ACC112 (cell line): ENCODE results near the gene C2orf81.
"Not testable (repeated sequence)": the region's sequence is repeated elsewhere in the genome, so short reads cannot be mapped to it uniquely, and the experiment has no call there.

Experiments
- H2AFZ ChIP-seq: fragments of 200-600 bp; sonication (generic); one replicate; pipeline ENCODE4 v1.6.0; 2017; ENCODE audit warnings: antibody characterized with exemption, low read length; ENCODE audit not compliant: unreplicated experiment
- H3K27ac ChIP-seq: fragments of 200-600 bp; sonication (generic); 2 replicates; pipeline ENCODE4 v1.5.1; 2014; ENCODE audit warnings: low read depth, mild to moderate bottlenecking, antibody characterized with exemption, low read length, moderate library complexity
- H3K27me3 ChIP-seq: fragments of 200-600 bp; sonication (generic); 2 replicates; pipeline ENCODE4 v1.6.1; 2014; ENCODE audit warnings: mild to moderate bottlenecking, antibody characterized with exemption, low read length, moderate library complexity, mixed read lengths; ENCODE audit not compliant: insufficient read depth
- H3K36me3 ChIP-seq: fragments of 200-600 bp; sonication (generic); 2 replicates; pipeline ENCODE4 v1.6.1; 2016; ENCODE audit warnings: mild to moderate bottlenecking, antibody characterized with exemption, low read length, moderate library complexity, mixed read lengths; ENCODE audit not compliant: insufficient read depth
- H3K4me1 ChIP-seq: fragments of 200-600 bp; sonication (generic); one replicate; pipeline ENCODE4 v1.6.1; 2016; ENCODE audit warnings: low read length, mixed read lengths; ENCODE audit not compliant: insufficient read depth, unreplicated experiment, control insufficient read depth
- H3K4me3 ChIP-seq: fragments of 200-600 bp; sonication (generic); 2 replicates; pipeline ENCODE4 v1.5.1; 2014; ENCODE audit warnings: mild to moderate bottlenecking, low read depth, low read length
- H3K79me2 ChIP-seq: fragments of 200-600 bp; sonication (generic); one replicate; pipeline ENCODE4 v1.6.0; 2016; ENCODE audit warnings: low read length; ENCODE audit not compliant: control insufficient read depth, unreplicated experiment, insufficient read depth

The C2orf81 gene

DNA sequence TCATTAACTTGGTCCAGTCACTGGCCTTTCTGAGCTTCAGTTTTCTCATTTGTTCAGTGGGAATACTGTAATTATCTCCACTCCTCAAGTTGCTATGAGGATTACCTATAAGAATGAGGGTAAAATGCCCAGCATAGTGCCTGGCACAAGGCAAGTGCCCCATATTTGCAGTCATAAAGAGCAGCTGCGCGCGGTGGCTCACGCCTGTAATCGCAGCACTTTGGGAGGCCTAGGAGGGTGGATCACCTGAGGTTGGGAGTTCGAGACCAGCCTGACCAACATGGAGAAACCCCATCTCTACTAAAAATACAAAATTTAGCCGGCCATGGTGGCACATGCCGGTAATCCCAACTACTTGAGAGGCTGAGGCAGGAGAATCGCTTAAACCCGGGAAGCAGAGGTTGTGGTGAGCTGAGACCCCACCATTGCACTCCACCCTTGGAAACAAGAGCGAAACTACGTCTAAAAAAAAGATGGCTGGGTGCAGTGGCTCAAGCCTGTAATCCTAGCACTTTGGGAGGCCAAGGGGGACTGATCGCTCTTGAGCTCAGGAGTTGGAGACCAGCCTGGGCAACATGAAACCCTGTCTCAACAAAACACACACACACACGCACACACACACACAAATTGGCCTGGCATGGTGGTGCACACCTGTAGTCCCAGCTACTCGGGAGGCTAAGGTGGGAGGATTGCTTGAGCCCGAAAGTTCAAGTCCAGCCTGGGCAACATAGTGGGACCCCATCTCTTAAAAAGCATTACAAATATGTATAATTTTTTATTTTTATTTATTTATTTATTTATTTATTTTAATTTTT is 21.3 kb upstream of the C2orf81 start:
- H3K36me3 ChIP-seq, H3K27ac ChIP-seq, H3K4me3 ChIP-seq, H2AFZ ChIP-seq: not testable (repeated sequence)
- H3K4me1 ChIP-seq: peaks cover 34% of the 10 kb centered on the region
- peaks cover 17% of the 10 kb centered on the region for H3K27me3 ChIP-seq
- peaks cover 20% of the 10 kb centered on the region for H3K79me2 ChIP-seq

GRCh38 chr2:74441690-74442482 is 20.5 kb upstream of the C2orf81 start, which contains the start of gene RTKN:
Gene RTKN (minus strand): TSS chr2:74441937. CDS start chr2:74441816, 121 bp downstream.
- H3K27me3 ChIP-seq: peaks cover 17% of the 10 kb centered on the region
- H2AFZ ChIP-seq: peak within 1 kb of the TSS; percentile 87
- no peaks in the 10 kb centered on the region for H3K36me3 ChIP-seq
- H3K4me3 ChIP-seq: peak within 1 kb of the TSS; percentile 86
- peaks cover 20% of the 10 kb centered on the region for H3K79me2 ChIP-seq
- no peak within 1 kb of the TSS for H3K27ac ChIP-seq
- H3K4me1 ChIP-seq: peaks cover 42% of the 10 kb centered on the region

GRCh38 chr2:74441170-74441689 is 19.8 kb upstream of the C2orf81 start:
- Histone ChIP-seq H3K4me1 (peaks cover 44% of the 10 kb centered on the region), H3K79me2 (peaks cover 20% of the 10 kb centered on the region), H3K4me3 (no peak overlapping the region; the same call in 1 of the 2 replicates), H3K27me3 (peaks cover 17% of the 10 kb centered on the region), H3K27ac (no peak overlapping the region), H2AFZ (no peak overlapping the region), H3K36me3 (no peaks in the 10 kb centered on the region)

DNA sequence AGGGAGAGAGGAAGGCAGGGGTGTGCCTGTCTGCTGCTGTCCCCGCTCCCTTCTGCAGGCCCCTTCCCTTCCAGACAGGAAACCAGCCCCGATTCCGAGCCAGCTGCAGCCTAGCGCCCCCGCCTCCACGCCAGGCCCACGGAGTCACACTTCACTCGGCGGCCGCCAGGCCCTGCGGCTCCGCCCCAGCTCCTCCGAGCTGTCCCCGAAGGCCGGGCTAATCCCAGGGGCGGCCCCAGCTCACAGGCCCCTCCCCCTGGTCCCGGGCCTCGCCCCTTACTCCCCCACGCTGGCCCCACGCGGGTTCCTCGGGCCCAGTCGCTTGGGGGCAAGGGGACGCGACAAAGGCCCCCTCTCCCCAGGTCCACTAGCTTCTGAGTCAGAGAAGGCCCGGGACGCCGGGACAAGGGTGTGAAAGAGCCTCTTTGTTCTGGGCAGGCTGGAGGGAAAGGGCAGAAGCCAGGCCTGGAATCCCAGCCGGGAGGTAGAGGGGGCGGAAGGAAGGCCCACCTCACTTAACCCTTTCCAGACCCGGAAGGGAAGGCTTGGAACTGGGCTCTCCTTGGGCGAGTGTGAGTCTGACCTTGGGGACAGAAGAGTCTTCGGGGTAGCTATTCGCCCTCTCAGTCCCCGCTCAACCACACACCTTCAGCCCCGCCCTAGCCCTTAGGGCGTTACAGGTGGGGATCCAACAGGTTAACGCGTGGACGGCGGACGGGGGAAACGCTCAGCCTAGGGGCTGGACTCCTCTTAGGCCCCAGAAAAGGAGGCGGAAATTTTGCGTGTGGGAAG is 19.2 kb upstream of the C2orf81 start:
- H3K27me3 ChIP-seq: peaks cover 17% of the 10 kb centered on the region
- no peak overlapping the region for H3K27ac ChIP-seq
- peaks cover 20% of the 10 kb centered on the region for H3K79me2 ChIP-seq
- H3K36me3 ChIP-seq: no peaks in the 10 kb centered on the region
- H3K4me1 ChIP-seq: peaks cover 44% of the 10 kb centered on the region
- peak overlapping the region; percentile 86 for H3K4me3 ChIP-seq
- H2AFZ ChIP-seq: peak overlapping the region; percentile 87

GRCh38 chr2:74439803-74440377 is 18.5 kb upstream of the C2orf81 start:
- Histone ChIP-seq H3K27me3 (peaks cover 17% of the 10 kb centered on the region), H3K79me2 (peaks cover 20% of the 10 kb centered on the region), H3K27ac (no peak overlapping the region), H3K36me3 (no peaks in the 10 kb centered on the region), H3K4me3 (peak overlapping the region; percentile 86), H3K4me1 (peaks cover 44% of the 10 kb centered on the region), H2AFZ (peak overlapping the region; percentile 87)

GRCh38 chr2:74439373-74439772 is 18.0 kb upstream of the C2orf81 start:
- no peaks in the 10 kb centered on the region for H3K36me3 ChIP-seq
- H3K4me1 ChIP-seq: peaks cover 38% of the 10 kb centered on the region
- no peak overlapping the region for H3K27ac ChIP-seq
- peaks cover 17% of the 10 kb centered on the region for H3K27me3 ChIP-seq
- H3K4me3 ChIP-seq: peak overlapping the region; percentile 86
- H2AFZ ChIP-seq: no peak overlapping the region
- H3K79me2 ChIP-seq: peaks cover 20% of the 10 kb centered on the region

- H3K4me1 ChIP-seq: peaks cover 31% of the 10 kb centered on the region
Observed at GRCh38 chr2:74438248-74438647, 16.8 kb upstream of the C2orf81 start.

DNA sequence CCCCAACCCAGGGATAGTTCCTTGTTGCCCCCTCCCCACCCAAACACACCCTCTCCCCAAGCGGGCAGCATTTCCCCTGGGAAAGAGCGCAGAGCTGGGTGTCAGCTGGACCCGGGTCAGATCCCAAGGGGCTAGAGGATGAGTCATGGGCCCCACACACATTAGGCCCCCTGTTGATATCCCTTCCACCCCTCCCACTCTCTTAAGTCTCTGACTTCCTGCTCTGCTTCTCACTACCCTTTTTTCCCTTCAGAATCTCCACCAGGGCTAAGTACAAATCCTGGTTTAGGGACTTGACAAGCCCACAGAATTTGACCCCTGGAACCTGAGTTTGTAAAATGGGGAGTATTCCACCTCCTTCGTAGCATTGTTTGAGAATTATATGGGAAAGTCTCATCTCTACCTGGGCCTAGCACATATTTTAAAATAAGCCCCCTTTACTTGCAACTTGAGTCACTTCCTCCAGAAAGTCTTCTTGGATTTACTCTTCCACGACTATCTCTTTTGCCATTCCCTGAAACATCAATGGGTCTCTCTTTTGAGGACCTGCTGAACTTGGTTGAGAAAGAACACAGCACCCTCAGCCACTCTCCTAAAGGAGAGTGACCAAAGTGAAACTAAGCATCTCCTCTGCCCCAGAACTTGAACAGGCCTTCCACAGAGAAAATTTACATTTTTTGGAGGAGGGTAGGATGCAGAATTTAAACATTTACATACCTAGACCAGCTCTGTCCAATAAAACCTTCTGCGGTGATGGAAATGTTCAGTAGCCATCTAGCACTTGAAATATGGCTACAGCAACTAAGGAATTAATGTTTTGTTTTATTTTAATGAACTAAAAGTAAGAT is 15.7 kb upstream of the C2orf81 start:
- no peak overlapping the region for H3K27ac ChIP-seq
- H2AFZ ChIP-seq: no peak overlapping the region
- peaks cover 20% of the 10 kb centered on the region for H3K79me2 ChIP-seq
- peaks cover 31% of the 10 kb centered on the region for H3K4me1 ChIP-seq
- H3K27me3 ChIP-seq: peaks cover 14% of the 10 kb centered on the region
- no peak overlapping the region for H3K4me3 ChIP-seq
- no peaks in the 10 kb centered on the region for H3K36me3 ChIP-seq

More at GRCh38 chr2:74438248-74438647, 16.8 kb upstream of the C2orf81 start:
- Histone ChIP-seq H3K79me2 (peaks cover 20% of the 10 kb centered on the region), H2AFZ (no peak overlapping the region), H3K4me3 (no peak overlapping the region; the same call in 1 of the 2 replicates), H3K27me3 (peaks cover 17% of the 10 kb centered on the region), H3K27ac (no peak overlapping the region), H3K36me3 (no peaks in the 10 kb centered on the region)

GRCh38 chr2:74436111-74436805 is 14.8 kb upstream of the C2orf81 start:
- Histone ChIP-seq H2AFZ (no peak overlapping the region), H3K27me3 (peaks cover 6% of the 10 kb centered on the region; the same call in 1 of the 2 replicates), H3K27ac (no peak overlapping the region), H3K4me3 (no peak overlapping the region), H3K79me2 (peaks cover 20% of the 10 kb centered on the region), H3K4me1 (peaks cover 31% of the 10 kb centered on the region), H3K36me3 (no peaks in the 10 kb centered on the region)
